Fibroblast of skin of abdomen (primary cell): Measurements from ENCODE around the gene TRIM45. TPM values are rescaled to one million over a fixed set of nuclear protein-coding genes. Genes with fewer than 3 reads are reported as not detected.
"Not testable (repeated sequence)": the region's sequence is repeated elsewhere in the genome, so short reads cannot be mapped to it uniquely, and the experiment has no call there.

ENCODE experiments used
- DNase-seq: peaks from one replicate; pipeline ENCODE4 v3.0.0-alpha.2; 2013
- polyA plus RNA-seq, 2 experiments: library from polyadenylated mRNA; unstranded; fragments of 120-200 nt; gene quantifications; one replicate each; pipeline ENCODE4 v1.2.1, GENCODE V29; 2013; ENCODE audit not compliant: insufficient read length in 2 of 2

Gene TRIM45
- polyA plus RNA-seq (2013, experiment 1 of 2; ENCODE audit: insufficient read length) = 4.2 TPM
- 3.6 TPM for polyA plus RNA-seq (2013, experiment 2 of 2; ENCODE audit: insufficient read length)

- peak; percentile 97 for DNase-seq
These were observed at the start of gene TRIM45 for GRCh38 chr1:117121589-117122329. Gene TRIM45, minus strand, starts transcription at chr1:117121749. Its CDS starts 548 bp downstream, at chr1:117121201.

- no peak for DNase-seq
These were observed 48.5 kb upstream of the TRIM45 start for GRCh38 chr1:117169871-117170596.

- DNase-seq = no peak
These were observed 45.9 kb upstream of the TRIM45 start for GRCh38 chr1:117167402-117167801.

GRCh38 chr1:117166076-117166475, 44.5 kb upstream of the TRIM45 start:
- no peak for DNase-seq

- no peak for DNase-seq
These were observed 42.7 kb upstream of the TRIM45 start for GRCh38 chr1:117164209-117164608.

- DNase-seq = no peak
These were observed 41.3 kb upstream of the TRIM45 start for GRCh38 chr1:117162816-117163215.

GRCh38 chr1:117161887-117162286, 40.3 kb upstream of the TRIM45 start:
- DNase-seq = no peak

- not testable (repeated sequence) for DNase-seq
These were observed 29.8 kb upstream of the TRIM45 start for GRCh38 chr1:117151305-117151704.

- DNase-seq = no peak
These were observed 28.8 kb upstream of the TRIM45 start for GRCh38 chr1:117150316-117150715.

- DNase-seq = peak; percentile 40
These were observed 26.5 kb upstream of the TRIM45 start for GRCh38 chr1:117147856-117148588.

- no peak for DNase-seq
These were observed 25.8 kb upstream of the TRIM45 start for GRCh38 chr1:117147341-117147831.

- DNase-seq = peak; percentile 96
These were observed 25.2 kb upstream of the TRIM45 start for GRCh38 chr1:117146575-117147340.

GRCh38 chr1:117146072-117146471, 24.5 kb upstream of the TRIM45 start:
- no peak for DNase-seq

- DNase-seq = no peak
These were observed 22.3 kb upstream of the TRIM45 start for GRCh38 chr1:117143871-117144270.

- no peak for DNase-seq
These were observed 21.6 kb upstream of the TRIM45 start for GRCh38 chr1:117143172-117143571.

- DNase-seq = peak; percentile 84
These were observed 20.7 kb upstream of the TRIM45 start for GRCh38 chr1:117142200-117142599.

GRCh38 chr1:117138561-117138960, 17.0 kb upstream of the TRIM45 start:
- no peak for DNase-seq

- no peak for DNase-seq
These were observed 16.6 kb upstream of the TRIM45 start for GRCh38 chr1:117138106-117138505.

GRCh38 chr1:117137281-117137855, 15.8 kb upstream of the TRIM45 start:
- DNase-seq = no peak

GRCh38 chr1:117136749-117137148, 15.2 kb upstream of the TRIM45 start:
- no peak for DNase-seq

- DNase-seq = no peak
These were observed 13.8 kb upstream of the TRIM45 start for GRCh38 chr1:117135329-117135728.

GRCh38 chr1:117130526-117130925, 9.0 kb upstream of the TRIM45 start:
- DNase-seq = no peak
